Thoracic aorta (tissue), 2 donors: Measurements from ENCODE around the gene ACYP2. TPM values are rescaled to one million over a fixed set of nuclear protein-coding genes. Genes with fewer than 3 reads are reported as not detected.
A peak's percentile ranks its signal among the peaks of the same experiment; 100 is the strongest.
"Not testable (repeated sequence)": the region's sequence is repeated elsewhere in the genome, so short reads cannot be mapped to it uniquely, and the experiment has no call there.

Experiments
- ATAC-seq: fragments of 150-250 bp; one replicate; pipeline ENCODE4 v1.8.0; 2017; ENCODE audit warnings: low read depth; ENCODE audit not compliant: insufficient number of reproducible peaks, low FRiP score
- DNase-seq: peaks from one replicate; pipeline ENCODE4 v3.0.0-alpha.2; 2020; ENCODE audit warnings: low spot score
- H3K27ac ChIP-seq, 2 donors: fragments of 200-600 bp; sonication (generic); 1 replicate in 1 of 2; 2 replicates in 1 of 2; pipeline ENCODE4 v1.5.1; 2016; ENCODE audit warnings: mild to moderate bottlenecking in 2 of 2, moderate library complexity in 2 of 2
- H3K27me3 ChIP-seq: fragments of 200-600 bp; sonication (generic); replicated peaks from 2 replicates; pipeline ENCODE4 v1.6.0; 2016; ENCODE audit warnings: mild to moderate bottlenecking; ENCODE audit not compliant: insufficient read depth
- H3K36me3 ChIP-seq: fragments of 200-600 bp; sonication (generic); one replicate; pipeline ENCODE4 v1.5.1; 2016
- H3K4me1 ChIP-seq, 2 donors: fragments of 200-600 bp; sonication (generic); 1 replicate in 1 of 2; 2 replicates in 1 of 2; pipeline versions ENCODE4 v1.5.1 to v1.6.0; 2016; ENCODE audit warnings: low read depth in 2 of 2, mild to moderate bottlenecking in 1 of 2; ENCODE audit not compliant: control insufficient read depth in 1 of 2
- H3K4me3 ChIP-seq: fragments of 200-600 bp; sonication (generic); 2 replicates; pipeline ENCODE4 v1.5.1; 2016; ENCODE audit warnings: mild to moderate bottlenecking
- H3K9me3 ChIP-seq: fragments of 200-600 bp; sonication (generic); 2 replicates; pipeline ENCODE4 v1.5.1; 2016
- CTCF ChIP-seq: fragments of 200-600 bp; sonication (generic); IDR thresholded peaks from one replicate; pipeline ENCODE4 v1.5.1; 2019; ENCODE audit warnings: antibody characterized with exemption
- total RNA-seq, 2 donors: library from RNA; depleted of rRNA; stranded (reverse); fragments of >200 nt; gene quantifications; one replicate each; pipeline versions ENCODE4 v1.1.0 to v1.2.3, GENCODE V29; 2016

ACYP2 gene
- total RNA-seq, 2 donors from 2014 or later = 15.5 to 26.7 TPM

- H3K4me3 ChIP-seq = no peak overlapping the region
- no peaks in the 10 kb centered on the region for H3K4me1 ChIP-seq
- no peak overlapping the region for H3K27ac ChIP-seq
- ATAC-seq (no peak), DNase-seq (no peak)
- no peaks in the 10 kb centered on the region for H3K36me3 ChIP-seq
- TF ChIP-seq CTCF = no peak
- no peaks in the 10 kb centered on the region for H3K9me3 ChIP-seq
- H3K27me3 ChIP-seq = no peaks in the 10 kb centered on the region
These were observed 205.6 kb downstream of the ACYP2 start for GRCh38 chr2:54321047-54321446.

GRCh38 chr2:54324517-54324916 is 209.1 kb downstream of the ACYP2 start:
- not testable (repeated sequence) for ATAC-seq, H3K36me3 ChIP-seq, H3K4me1 ChIP-seq, H3K27ac ChIP-seq, H3K9me3 ChIP-seq, H3K27me3 ChIP-seq, H3K4me3 ChIP-seq, DNase-seq

GRCh38 chr2:54325148-54325547 is 209.7 kb downstream of the ACYP2 start:
- no peaks in the 10 kb centered on the region for H3K36me3 ChIP-seq
- no peak overlapping the region for H3K4me3 ChIP-seq
- H3K4me1 ChIP-seq = peaks cover 5 to 7% of the 10 kb centered on the region in 2 donors
- no peak for DNase-seq
- no peak overlapping the region for H3K27ac ChIP-seq
- H3K27me3 ChIP-seq = no peaks in the 10 kb centered on the region
- TF ChIP-seq CTCF = no peak
- no peaks in the 10 kb centered on the region for H3K9me3 ChIP-seq
- no peak for ATAC-seq

GRCh38 chr2:54329482-54330161 is 214.2 kb downstream of the ACYP2 start:
- Histone ChIP-seq H3K27me3 (no peaks in the 10 kb centered on the region), H3K27ac (peak overlapping the region; percentile 80 to 92), H3K4me1 (peaks cover 5 to 14% of the 10 kb centered on the region in 2 donors), H3K4me3 (peak overlapping the region; percentile 76), H3K36me3 (no peaks in the 10 kb centered on the region), H3K9me3 (no peaks in the 10 kb centered on the region)
- no peak for TF ChIP-seq CTCF
- DNase-seq = no peak
- no peak for ATAC-seq

GRCh38 chr2:54330162-54330925 is 214.9 kb downstream of the ACYP2 start:
- H3K4me1 ChIP-seq = peaks cover 5 to 14% of the 10 kb centered on the region in 2 donors

More at GRCh38 chr2:54330162-54330925, 214.9 kb downstream of the ACYP2 start:
- DNase-seq (peak; percentile 87), ATAC-seq (peak; percentile 95)
- H3K36me3 ChIP-seq = no peaks in the 10 kb centered on the region
- no peak for TF ChIP-seq CTCF
- H3K9me3 ChIP-seq = no peaks in the 10 kb centered on the region
- no peaks in the 10 kb centered on the region for H3K27me3 ChIP-seq
- H3K27ac ChIP-seq = peak overlapping the region; percentile 80 to 92
- H3K4me3 ChIP-seq = peak overlapping the region; percentile 76
